ENCODE results near the gene NAPB. TPM values are rescaled to one million over a fixed set of nuclear protein-coding genes. Genes with fewer than 3 reads are reported as not detected.

NAPB gene
- total RNA-seq, 1 donor, result 9.4 TPM

Small RNA genes within 50 kb of the gene (small RNA-seq; reads per million reads assigned to genes)
- gene RF00019 (not detected), gene RNA5SP479 (not detected)

Other genes with a start within 250 kb of the NAPB start
- 12.7 and 18.5 TPM in 2 replicates for gene NXT1, start 70.7 kb downstream of the NAPB start, total RNA-seq
- gene GZF1, start 59.3 kb downstream of the NAPB start, total RNA-seq, result 13.0 and 14.5 TPM in 2 replicates
- 0.59 TPM in 1 of 2 replicates, not detected in the other for gene CSTL1, start 18.2 kb upstream of the NAPB start, total RNA-seq
- gene CST11, start 31.4 kb upstream of the NAPB start, total RNA-seq, result not detected in 2 replicates
- not detected in 2 replicates for gene CST8, start 69.6 kb upstream of the NAPB start, total RNA-seq
- gene CST9L, start 147.0 kb upstream of the NAPB start, total RNA-seq, result not detected in 2 replicates
- gene CST9, start 184.4 kb upstream of the NAPB start, total RNA-seq, result not detected in 2 replicates
- gene CST3, start 216.5 kb upstream of the NAPB start, total RNA-seq, result 169 and 229 TPM in 2 replicates